Measurements from ENCODE around the gene ETV6. TPM values are rescaled to one million over a fixed set of nuclear protein-coding genes. Genes with fewer than 3 reads are reported as not detected.
A peak's percentile ranks its signal among the peaks of the same experiment; 100 is the strongest.

The ETV6 gene
- total and polyA plus RNA-seq, 9 of the 15 experiments (the other 6 are each of a cell fraction or from before 2014, with no cell fraction given), result 0.81 to 12.7 (median 4.1) TPM

- Histone ChIP-seq H2AFZ (ENCODE audit: low read depth, low read length) (no peak overlapping the region), H3K4me3 (no peak overlapping the region), H4K20me1 (replicated peaks; ENCODE audit: control insufficient read depth, insufficient read depth, low read length) (no peaks in the 10 kb centered on the region), H3K79me2 (ENCODE audit: control insufficient read depth, insufficient read depth, low read length) (no peaks in the 10 kb centered on the region), H3K9ac (ENCODE audit: insufficient read depth in 1 of 2, low read depth in 2 of 2, low read length in 2 of 2) (no peak overlapping the region), H3K4me1 (replicated peaks in 1 of 2; ENCODE audit: control insufficient read depth in 2 of 2, insufficient read depth in 2 of 2, low read length in 2 of 2) (peaks cover 0 to 8% of the 10 kb centered on the region in 2 experiments; a peak in 3 of 5 replicates), H3K36me3 (ENCODE audit: control insufficient read depth, insufficient read depth, low read length) (no peaks in the 10 kb centered on the region), H3K27ac (ENCODE audit: extremely low read depth, low read depth, low read length) (no peak overlapping the region), H3K9me3 (replicated peaks; ENCODE audit: control insufficient read depth, insufficient read depth, low read depth, low read length) (no peaks in the 10 kb centered on the region), H3K27me3 (ENCODE audit: control insufficient read depth in 2 of 2, insufficient read depth in 2 of 2, low read length in 2 of 2) (no peaks in the 10 kb centered on the region), H3K4me2 (ENCODE audit: insufficient read depth, low read length) (no peak overlapping the region), H3K9me1 (ENCODE audit: control insufficient read depth, insufficient read depth, low read length) (no peaks in the 10 kb centered on the region)
- no peak for DNase-seq (ENCODE audit: extremely low read depth in 1 of 4, low spot score in 3 of 4)
- 3% methylated on average over 4 of the region's 4 CpGs for WGBS (ENCODE audit: insufficient coverage, low coverage, missing lambda C conversion rate)
- ChIA-PET CTCF (ENCODE audit: low intra/inter-chr PET ratio) (no interaction called here), POLR2A (no interaction called here)
- in situ Hi-C loops (cut with MboI), result no loop called here
- intact Hi-C loops (cut with micrococcal nuclease), result loop anchor here (2.0 kb wide), 1 partner anchor 23 kb away; no protein-coding TSS in a partner anchor
- BruUV-seq (replicated peaks), result no TSS peak
- ATAC-seq, result no peak
- TF ChIP-seq POLR2A (conservative IDR thresholded peaks at IDR 0.05), result no peak
- no peak for TF ChIP-seq SMAD3 (CRISPR knock-in tag; conservative IDR thresholded peaks at IDR 0.05)
- peak; percentile 66; the same call in 1 of the 2 replicates for TF ChIP-seq C11orf30 (IDR thresholded peaks at IDR 0.05; ENCODE audit: low read depth)
- TF ChIP-seq MAFG (tag; conservative IDR thresholded peaks at IDR 0.05), result peak; percentile 46; the same call in 1 of the 2 replicates
- peak; percentile 24; the same call in 1 of the 2 replicates for TF ChIP-seq ZNF316 (IDR thresholded peaks at IDR 0.05)
- TF ChIP-seq CBFA2T3 (IDR thresholded peaks at IDR 0.05), result peak; percentile 31; the same call in 1 of the 2 replicates
- TF ChIP-seq SMARCA4 (IDR thresholded peaks at IDR 0.05), result peak; percentile 40; the same call in 1 of the 2 replicates
- no peak for TF ChIP-seq ZNF224 (CRISPR knock-in tag; IDR thresholded peaks at IDR 0.05)
- no peak for TF ChIP-seq ZNF449 (CRISPR knock-in tag; IDR thresholded peaks at IDR 0.05)
- peak; percentile 81 for TF ChIP-seq NFE2 (IDR thresholded peaks at IDR 0.05; ENCODE audit: low read depth)
- TF ChIP-seq NCOA1 (IDR thresholded peaks at IDR 0.05; ENCODE audit: low read depth), result no peak
- TF ChIP-seq NFATC3 (IDR thresholded peaks at IDR 0.05), result no peak
- no peak for FAIRE-seq
Observed at GRCh38 chr12:11623382-11623781, 26.1 kb upstream of the ETV6 start.
